KMS-11 (cell line): Measurements from ENCODE around the gene EXOC4.

Experiments
- H2AFZ ChIP-seq: fragments of 200-600 bp; sonication (generic); 2 replicates; pipeline ENCODE4 v1.6.1; 2016; ENCODE audit warnings: antibody characterized with exemption, mixed run types, low read depth
- H3K27ac ChIP-seq: fragments of 200-600 bp; sonication (generic); 2 replicates; pipeline ENCODE4 v1.6.1; 2016; ENCODE audit warnings: mild to moderate bottlenecking, mixed run types
- H3K27me3 ChIP-seq: fragments of 200-600 bp; sonication (generic); 2 replicates; pipeline ENCODE4 v1.6.1; 2017; ENCODE audit warnings: mild to moderate bottlenecking, low read depth, mixed run types, moderate library complexity; ENCODE audit not compliant: insufficient read depth
- H3K36me3 ChIP-seq: fragments of 200-600 bp; sonication (generic); 2 replicates; pipeline ENCODE4 v1.6.1; 2017; ENCODE audit warnings: mild to moderate bottlenecking, mixed run types; ENCODE audit not compliant: insufficient read depth
- H3K4me1 ChIP-seq: fragments of 200-600 bp; sonication (generic); 2 replicates; pipeline ENCODE4 v1.6.1; 2016; ENCODE audit warnings: mild to moderate bottlenecking, low read depth, mixed run types; ENCODE audit not compliant: poor library complexity, severe bottlenecking
- H3K4me2 ChIP-seq: fragments of 200-600 bp; sonication (generic); 2 replicates; pipeline ENCODE4 v1.7.0; 2016; ENCODE audit warnings: mild to moderate bottlenecking, mixed run types
- H3K4me3 ChIP-seq: fragments of 200-600 bp; sonication (generic); IDR thresholded peaks from 2 replicates; pipeline ENCODE4 v1.6.1; 2017; ENCODE audit warnings: low read depth, low read length, mixed read lengths; ENCODE audit not compliant: insufficient read depth
- H3K79me2 ChIP-seq: fragments of 200-600 bp; sonication (generic); 2 replicates; pipeline ENCODE4 v1.6.1; 2016; ENCODE audit warnings: low read depth, mixed run types; ENCODE audit not compliant: insufficient read depth
- H3K9ac ChIP-seq: fragments of 200-600 bp; sonication (generic); 2 replicates; pipeline ENCODE4 v1.6.1; 2016; ENCODE audit warnings: mild to moderate bottlenecking, mixed run types
- H4K20me1 ChIP-seq: fragments of 200-600 bp; sonication (generic); 2 replicates; pipeline ENCODE4 v1.6.1; 2016; ENCODE audit warnings: mild to moderate bottlenecking, mixed run types; ENCODE audit not compliant: insufficient read depth
- TF ChIP-seq, protein P1 (sequence below): fragments of 200-600 bp; sonication (generic); conservative IDR thresholded peaks from 2 replicates; pipeline ENCODE4 v1.6.1; 2017; ENCODE audit warnings: low read depth, mild to moderate bottlenecking, antibody characterized with exemption, low read length, moderate library complexity, mixed read lengths

EXOC4 gene

DNA sequence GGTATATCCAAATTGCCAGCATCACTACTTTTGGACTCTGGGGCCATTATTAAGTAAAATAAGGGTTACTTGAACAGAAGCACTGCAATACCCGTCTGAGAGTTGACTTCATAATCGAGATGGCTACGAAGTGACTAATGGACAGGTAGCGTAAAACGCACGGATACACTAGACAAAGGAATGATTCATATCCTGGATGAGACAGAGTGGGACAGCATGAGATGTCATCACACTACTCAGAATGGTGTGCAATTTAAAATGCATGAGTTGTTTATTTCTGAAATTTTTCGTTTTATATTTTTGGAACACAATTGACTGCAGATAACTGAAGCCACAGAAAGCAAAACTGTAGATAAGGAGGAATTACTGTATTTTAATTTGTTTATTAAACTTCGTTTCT is 452.7 kb downstream of the EXOC4 start:
- H3K4me2 ChIP-seq, result no peak overlapping the region
- no peaks in the 10 kb centered on the region for H3K27me3 ChIP-seq
- no peak overlapping the region for H3K4me3 ChIP-seq
- H4K20me1 ChIP-seq, result no peaks in the 10 kb centered on the region
- no peak overlapping the region for H2AFZ ChIP-seq
- no peaks in the 10 kb centered on the region for H3K36me3 ChIP-seq
- H3K79me2 ChIP-seq, result no peaks in the 10 kb centered on the region
- no peak overlapping the region for H3K9ac ChIP-seq
- H3K27ac ChIP-seq, result no peak overlapping the region
- peaks cover 10% of the 10 kb centered on the region for H3K4me1 ChIP-seq
- TF ChIP-seq, protein P1, sequence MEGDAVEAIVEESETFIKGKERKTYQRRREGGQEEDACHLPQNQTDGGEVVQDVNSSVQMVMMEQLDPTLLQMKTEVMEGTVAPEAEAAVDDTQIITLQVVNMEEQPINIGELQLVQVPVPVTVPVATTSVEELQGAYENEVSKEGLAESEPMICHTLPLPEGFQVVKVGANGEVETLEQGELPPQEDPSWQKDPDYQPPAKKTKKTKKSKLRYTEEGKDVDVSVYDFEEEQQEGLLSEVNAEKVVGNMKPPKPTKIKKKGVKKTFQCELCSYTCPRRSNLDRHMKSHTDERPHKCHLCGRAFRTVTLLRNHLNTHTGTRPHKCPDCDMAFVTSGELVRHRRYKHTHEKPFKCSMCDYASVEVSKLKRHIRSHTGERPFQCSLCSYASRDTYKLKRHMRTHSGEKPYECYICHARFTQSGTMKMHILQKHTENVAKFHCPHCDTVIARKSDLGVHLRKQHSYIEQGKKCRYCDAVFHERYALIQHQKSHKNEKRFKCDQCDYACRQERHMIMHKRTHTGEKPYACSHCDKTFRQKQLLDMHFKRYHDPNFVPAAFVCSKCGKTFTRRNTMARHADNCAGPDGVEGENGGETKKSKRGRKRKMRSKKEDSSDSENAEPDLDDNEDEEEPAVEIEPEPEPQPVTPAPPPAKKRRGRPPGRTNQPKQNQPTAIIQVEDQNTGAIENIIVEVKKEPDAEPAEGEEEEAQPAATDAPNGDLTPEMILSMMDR, result no peak

GRCh38 chr7:133706016-133706415 is 453.1 kb downstream of the EXOC4 start:
- TF ChIP-seq, protein P1, result no peak
- no peak overlapping the region for H3K4me2 ChIP-seq
- peaks cover 10% of the 10 kb centered on the region for H3K4me1 ChIP-seq
- no peak overlapping the region for H2AFZ ChIP-seq
- H3K4me3 ChIP-seq, result no peak overlapping the region
- H3K9ac ChIP-seq, result no peak overlapping the region
- H3K27me3 ChIP-seq, result no peaks in the 10 kb centered on the region
- H3K27ac ChIP-seq, result no peak overlapping the region
- no peaks in the 10 kb centered on the region for H4K20me1 ChIP-seq
- no peaks in the 10 kb centered on the region for H3K79me2 ChIP-seq
- no peaks in the 10 kb centered on the region for H3K36me3 ChIP-seq

- H3K4me3 ChIP-seq, result no peak overlapping the region
- H3K9ac ChIP-seq, result no peak overlapping the region
- no peak overlapping the region for H2AFZ ChIP-seq
- no peaks in the 10 kb centered on the region for H4K20me1 ChIP-seq
- H3K27me3 ChIP-seq, result no peaks in the 10 kb centered on the region
- H3K27ac ChIP-seq, result no peak overlapping the region
- peaks cover 10% of the 10 kb centered on the region for H3K4me1 ChIP-seq
- H3K79me2 ChIP-seq, result no peaks in the 10 kb centered on the region
- TF ChIP-seq, protein P1, result no peak
- no peaks in the 10 kb centered on the region for H3K36me3 ChIP-seq
- H3K4me2 ChIP-seq, result no peak overlapping the region
Measured at GRCh38 chr7:133709036-133709880, 456.4 kb downstream of the EXOC4 start.

GRCh38 chr7:133712544-133712943 is 459.7 kb downstream of the EXOC4 start:
- TF ChIP-seq, protein P1, result no peak
- H3K4me2 ChIP-seq, result no peak overlapping the region
- H3K4me1 ChIP-seq, result peaks cover 10% of the 10 kb centered on the region
- no peaks in the 10 kb centered on the region for H3K79me2 ChIP-seq
- H3K27ac ChIP-seq, result no peak overlapping the region
- no peaks in the 10 kb centered on the region for H3K27me3 ChIP-seq
- no peaks in the 10 kb centered on the region for H4K20me1 ChIP-seq
- H3K36me3 ChIP-seq, result no peaks in the 10 kb centered on the region
- H2AFZ ChIP-seq, result no peak overlapping the region
- no peak overlapping the region for H3K4me3 ChIP-seq
- H3K9ac ChIP-seq, result no peak overlapping the region
